HG03354 (cell line): ENCODE measurements around the gene LTBP2.

Source experiments
- ATAC-seq: cut with Tn5 transposase; IDR thresholded peaks from one replicate; pipeline ENCODE4 v1.9.1; 2021; ENCODE audit warnings: mild to moderate bottlenecking; ENCODE audit not compliant: unreplicated experiment, poor library complexity, severe bottlenecking

The LTBP2 gene

DNA sequence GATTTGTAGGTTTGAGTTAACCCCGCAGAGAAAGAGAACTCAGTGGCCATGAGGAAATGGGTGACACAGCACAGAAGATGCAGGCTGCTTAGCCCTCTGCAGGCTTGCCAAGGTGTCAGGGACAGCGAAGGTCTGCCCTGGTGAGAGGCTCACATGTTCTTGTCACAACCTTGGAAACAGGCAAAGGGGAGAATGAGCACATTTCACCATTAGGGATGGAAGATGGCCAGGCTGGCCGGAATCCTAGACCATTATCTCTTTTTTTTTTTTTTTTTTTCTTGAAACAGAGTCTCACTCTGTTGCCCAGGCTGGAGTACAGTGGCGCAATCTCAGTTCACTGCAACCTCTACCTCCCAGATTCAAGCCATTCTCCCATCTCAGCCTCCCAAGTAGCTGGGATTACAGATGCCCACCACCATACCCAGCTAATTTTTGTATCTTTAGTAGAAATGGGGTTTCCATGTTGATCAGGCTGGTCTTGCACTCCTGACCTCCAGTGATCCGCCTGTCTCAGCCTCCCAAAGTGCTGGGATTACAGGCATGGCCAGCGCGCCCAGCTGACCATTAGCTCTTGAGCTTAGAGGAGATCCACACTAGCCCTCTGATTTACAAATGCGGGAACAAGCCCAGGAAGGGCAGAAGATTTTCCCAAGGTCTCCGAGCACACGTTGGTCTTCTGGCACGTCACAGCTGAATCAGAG is 34.6 kb downstream of the LTBP2 start:
- no peak for ATAC-seq

DNA sequence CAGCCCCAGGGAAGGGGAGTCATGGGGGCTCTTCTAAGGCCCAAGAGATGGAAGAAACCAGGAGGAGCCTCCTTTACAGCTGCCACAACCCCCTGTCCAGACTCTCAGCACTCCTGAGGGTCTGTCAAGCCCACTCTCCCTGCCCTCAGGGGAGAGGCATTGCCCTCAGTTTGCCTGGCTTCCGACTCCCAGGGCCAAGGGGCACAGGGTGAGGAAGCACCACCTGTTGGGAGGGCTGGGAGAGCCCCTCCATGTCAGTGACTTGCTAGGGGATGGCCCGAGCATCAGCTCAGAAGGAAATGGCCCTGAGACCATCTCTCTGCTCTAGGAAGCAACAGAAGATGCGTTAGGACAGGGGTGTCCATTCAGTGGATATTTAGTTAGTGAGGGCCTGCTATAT is 36.1 kb downstream of the LTBP2 start:
- no peak for ATAC-seq

- ATAC-seq, result no peak
Observed at GRCh38 chr14:74575507-74575906, 36.5 kb downstream of the LTBP2 start.

DNA sequence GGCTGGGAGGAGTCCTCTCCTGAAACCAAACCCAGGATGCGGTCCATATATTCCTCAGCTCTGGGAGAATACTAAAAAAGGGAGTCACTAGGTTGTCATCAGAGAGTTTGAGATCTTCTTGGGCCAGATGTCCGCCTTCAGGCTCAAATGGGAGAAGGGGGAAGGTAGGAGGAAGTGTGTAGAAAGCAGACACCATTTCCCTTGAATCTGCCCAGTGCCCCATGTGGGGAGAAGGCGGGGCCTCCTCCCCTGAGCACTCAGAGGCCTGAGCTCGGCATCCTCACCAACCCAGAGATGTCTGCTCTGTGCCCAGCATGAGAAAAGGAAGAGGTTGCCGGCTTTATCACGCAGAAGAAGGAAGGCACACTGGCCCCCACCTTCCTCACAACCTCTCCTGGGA is 37.3 kb downstream of the LTBP2 start:
- no peak for ATAC-seq

DNA sequence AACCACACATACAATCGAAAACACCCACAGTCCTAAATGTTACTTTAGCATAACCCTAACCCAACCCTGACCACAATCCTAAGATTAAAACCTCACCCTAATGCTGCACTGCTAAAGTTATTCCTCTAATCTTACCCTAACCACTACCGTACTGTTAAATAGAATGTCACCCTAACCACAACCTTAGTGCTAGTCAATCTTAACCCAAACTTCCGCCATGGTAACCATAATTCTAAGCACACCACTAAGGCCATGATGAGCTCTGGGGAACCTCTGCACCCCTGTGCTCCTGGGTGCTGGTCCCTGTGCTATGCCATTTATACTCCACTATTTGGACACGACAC is 38.0 kb downstream of the LTBP2 start:
- ATAC-seq, result no peak

DNA sequence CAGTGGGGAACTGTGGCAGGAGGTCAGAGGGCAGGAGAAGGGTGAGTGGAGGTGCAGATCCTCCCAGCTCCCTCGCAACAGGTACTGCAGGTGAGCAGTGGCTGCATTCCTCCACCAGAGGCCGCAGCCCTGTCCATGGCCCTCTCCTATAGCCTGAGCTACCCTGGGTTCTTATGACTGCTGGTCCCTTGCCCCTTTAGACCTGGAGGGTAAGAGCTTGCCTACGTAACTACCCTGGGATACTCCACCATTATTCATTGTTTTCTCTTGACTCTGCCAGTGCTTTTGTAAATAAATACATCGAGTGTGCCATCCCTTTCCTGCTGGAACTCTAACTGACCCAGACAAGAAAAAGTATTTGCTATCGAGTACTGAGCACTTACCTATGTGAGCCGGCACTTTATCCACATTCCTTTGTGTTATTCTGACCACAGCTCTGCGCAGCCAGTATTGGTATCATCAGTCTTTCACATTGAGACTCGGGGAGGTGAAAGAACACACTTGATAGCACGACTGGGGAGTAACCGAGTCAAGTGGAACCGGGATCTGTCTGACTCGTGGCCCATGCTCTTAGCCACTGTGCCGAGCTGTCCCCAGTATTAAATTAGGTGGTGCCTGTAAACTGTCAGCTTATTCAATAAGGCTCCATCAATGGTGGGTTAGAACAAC is 38.5 kb downstream of the LTBP2 start:
- no peak for ATAC-seq

- no peak for ATAC-seq
Observed at GRCh38 chr14:74572726-74573301, 39.2 kb downstream of the LTBP2 start.

- ATAC-seq, result no peak
Observed at GRCh38 chr14:74571901-74572725, 39.9 kb downstream of the LTBP2 start.

DNA sequence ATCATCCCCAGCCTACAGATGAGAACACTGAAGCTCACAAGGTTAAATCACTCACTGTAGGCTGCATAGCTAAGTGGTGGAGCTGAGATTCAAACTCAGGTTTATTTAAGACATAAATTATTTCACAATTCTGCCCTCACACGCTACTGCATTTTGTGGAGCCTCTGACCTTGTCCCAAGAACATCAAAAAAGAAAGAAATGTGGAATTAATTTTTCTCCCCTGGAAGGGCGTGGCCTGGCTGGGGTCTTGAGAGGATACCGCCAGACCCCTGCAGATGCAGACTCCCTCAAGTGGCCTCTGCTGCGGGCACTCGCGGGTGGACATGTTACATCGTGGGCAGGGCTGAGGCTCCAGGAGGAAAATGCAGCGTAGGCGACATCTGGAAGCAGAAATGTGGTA is 40.6 kb downstream of the LTBP2 start:
- no peak for ATAC-seq

- no peak for ATAC-seq
Observed at GRCh38 chr14:74570696-74571095, 41.3 kb downstream of the LTBP2 start.

- no peak for ATAC-seq
Observed at GRCh38 chr14:74569806-74570591, 42.0 kb downstream of the LTBP2 start.

- ATAC-seq, result no peak
Observed at GRCh38 chr14:74569387-74569786, 42.6 kb downstream of the LTBP2 start.

GRCh38 chr14:74568911-74569310 is 43.1 kb downstream of the LTBP2 start:
- no peak for ATAC-seq

DNA sequence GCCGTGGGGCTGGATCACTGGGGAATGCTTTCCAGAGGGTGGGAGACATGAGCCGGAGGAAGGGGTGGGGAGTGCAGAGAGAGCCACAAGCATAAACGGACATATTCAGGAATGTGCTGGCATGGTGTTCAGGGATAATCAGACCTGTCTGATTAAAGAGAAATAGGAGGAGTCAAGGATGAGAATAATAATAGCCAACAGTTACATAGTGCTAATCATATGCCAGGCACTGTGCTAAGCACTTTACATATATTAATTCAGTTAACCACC is 43.7 kb downstream of the LTBP2 start:
- no peak for ATAC-seq

DNA sequence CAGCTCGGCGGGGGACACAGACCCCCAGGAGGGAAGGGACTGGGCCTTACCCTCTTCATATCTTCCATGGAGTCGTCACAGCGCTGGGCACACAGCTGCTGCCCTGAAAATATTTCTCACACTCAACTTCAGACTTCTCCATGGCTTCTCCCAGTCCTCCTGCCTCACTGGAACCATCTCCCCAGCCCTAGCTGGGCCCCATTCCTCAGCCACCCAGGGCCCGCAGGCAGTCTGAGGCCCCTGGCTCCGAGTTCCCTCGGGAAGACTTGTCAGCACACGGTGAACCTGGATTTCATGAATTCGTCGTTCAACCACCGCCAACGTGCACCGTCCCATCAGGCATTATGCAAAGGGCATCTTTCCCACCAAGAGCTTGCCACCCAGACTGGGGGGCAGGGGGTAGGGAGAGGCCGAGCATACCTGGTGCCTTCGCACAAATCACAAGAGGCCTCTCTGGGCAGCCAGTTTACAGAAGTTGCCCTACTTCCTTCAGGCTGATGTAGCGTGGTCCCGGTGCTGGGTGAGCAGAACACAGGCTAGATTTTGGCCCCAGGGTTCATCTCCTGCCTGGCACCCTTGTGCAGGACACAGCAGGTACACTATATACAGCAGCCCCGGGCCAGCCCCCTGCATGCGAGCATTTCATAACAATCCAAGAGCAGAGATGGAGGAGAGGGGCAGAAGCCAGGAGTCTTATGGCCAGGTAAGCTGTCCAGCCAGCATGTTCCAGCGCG is 44.2 kb downstream of the LTBP2 start:
- no peak for ATAC-seq

DNA sequence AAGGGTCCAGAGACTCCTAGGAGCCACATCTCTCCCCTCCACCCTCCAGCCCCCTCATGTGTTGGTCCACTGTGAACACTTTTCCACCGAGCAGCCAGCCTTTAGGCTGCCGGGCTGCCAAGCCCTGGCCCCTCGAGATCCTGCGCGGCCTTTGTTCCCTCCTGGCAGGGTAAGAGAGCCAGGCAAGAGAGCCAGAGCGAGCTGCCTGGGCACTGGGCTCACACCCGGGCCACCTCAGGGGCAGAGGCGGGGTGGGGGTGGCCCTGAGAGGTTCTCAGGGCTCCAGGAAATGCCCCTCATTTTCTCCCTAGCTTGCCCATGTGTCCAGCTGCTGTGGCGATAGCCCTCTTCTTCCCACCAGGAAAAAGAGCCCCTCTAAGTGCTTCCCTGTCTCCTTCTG is 44.8 kb downstream of the LTBP2 start:
- ATAC-seq, result no peak

DNA sequence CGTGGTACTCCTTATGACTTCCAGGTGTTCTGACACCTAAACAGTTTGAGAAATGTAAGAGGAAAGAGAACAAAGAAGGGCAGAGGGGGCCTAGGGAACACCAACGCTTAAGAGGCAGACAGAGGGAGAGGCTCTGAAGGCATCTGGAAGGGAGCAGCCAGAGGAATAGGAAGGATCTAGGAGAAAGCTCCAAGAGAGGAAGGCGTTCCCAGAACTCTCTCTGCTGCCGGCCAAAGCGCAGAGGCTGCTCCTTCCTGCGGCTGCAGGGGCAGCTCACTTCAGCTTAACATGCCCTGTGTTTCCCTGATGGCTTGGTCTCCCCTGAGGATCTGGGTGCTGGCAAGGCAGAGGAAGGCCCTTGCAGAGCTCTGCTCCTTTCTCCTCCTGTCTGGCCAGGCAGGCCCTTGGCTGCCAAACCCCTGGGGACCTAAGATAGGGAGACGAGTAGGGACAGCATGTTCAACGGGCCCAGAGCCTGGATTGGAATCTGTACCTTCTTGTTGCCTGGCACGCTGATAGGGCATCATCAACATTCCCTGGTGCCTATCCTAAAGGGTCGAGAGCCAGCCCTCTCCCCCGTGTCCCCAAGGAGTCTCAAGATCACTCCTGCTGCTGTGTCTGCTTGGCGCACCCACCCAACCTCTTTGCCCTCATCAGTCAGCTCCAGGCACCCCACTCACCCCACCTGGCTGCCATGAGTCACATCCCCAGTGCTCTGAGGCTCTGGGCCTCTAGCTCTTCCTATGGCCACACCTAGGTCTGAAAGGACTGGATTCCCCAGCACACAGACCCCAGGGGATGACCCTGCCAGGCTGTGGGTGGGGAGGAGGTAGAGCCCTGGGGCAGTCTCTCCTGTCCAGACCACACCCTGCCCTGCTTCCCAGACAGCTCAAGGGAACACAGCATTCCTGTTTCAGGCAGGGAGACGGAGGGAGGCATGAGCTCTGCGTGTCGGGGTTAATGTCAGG is 45.6 kb downstream of the LTBP2 start:
- no peak for ATAC-seq

DNA sequence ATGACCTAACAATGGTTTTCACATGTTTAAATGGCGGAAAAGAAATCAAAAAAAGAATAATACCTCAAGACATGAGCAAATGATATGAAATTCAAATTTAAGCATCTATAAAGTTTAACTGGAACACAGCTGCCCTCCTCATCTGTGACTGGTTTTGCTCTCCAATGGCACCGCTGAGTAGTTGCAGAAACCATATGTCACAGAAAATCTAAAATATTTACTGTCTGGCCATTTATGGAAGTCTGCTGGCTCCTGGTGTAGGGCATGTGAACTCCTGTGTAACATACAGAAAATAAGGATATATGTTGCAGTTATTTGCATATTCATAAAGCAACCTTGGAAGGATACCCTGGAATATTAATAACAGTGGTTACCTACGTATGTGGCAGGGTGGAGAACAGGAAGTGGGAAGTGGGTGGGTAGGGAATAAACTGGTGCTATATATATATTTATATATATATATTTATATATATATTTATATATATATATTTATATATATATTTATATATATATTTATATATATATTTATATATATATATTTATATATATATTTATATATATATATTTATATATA is 48.4 kb downstream of the LTBP2 start:
- ATAC-seq, result no peak
